ENCODE results near the gene LRRTM2.

GRCh38 chr5:138912093-138912492 is 37.0 kb upstream of the LRRTM2 start:
- TF ChIP-seq GABPA (IDR thresholded peaks at IDR 0.05 in 1 of 2, conservative IDR thresholded peaks at IDR 0.05 in 1 of 2) (no peak), TAF1 (conservative IDR thresholded peaks at IDR 0.05) (no peak), CTCF (IDR thresholded peaks at IDR 0.05; ENCODE audit: low read depth, low read length, missing input control) (no peak), ATF3 (IDR thresholded peaks at IDR 0.05) (no peak)

Data from liver (tissue), 3 donors.